ENCODE data around the gene FITM2.

DNA sequence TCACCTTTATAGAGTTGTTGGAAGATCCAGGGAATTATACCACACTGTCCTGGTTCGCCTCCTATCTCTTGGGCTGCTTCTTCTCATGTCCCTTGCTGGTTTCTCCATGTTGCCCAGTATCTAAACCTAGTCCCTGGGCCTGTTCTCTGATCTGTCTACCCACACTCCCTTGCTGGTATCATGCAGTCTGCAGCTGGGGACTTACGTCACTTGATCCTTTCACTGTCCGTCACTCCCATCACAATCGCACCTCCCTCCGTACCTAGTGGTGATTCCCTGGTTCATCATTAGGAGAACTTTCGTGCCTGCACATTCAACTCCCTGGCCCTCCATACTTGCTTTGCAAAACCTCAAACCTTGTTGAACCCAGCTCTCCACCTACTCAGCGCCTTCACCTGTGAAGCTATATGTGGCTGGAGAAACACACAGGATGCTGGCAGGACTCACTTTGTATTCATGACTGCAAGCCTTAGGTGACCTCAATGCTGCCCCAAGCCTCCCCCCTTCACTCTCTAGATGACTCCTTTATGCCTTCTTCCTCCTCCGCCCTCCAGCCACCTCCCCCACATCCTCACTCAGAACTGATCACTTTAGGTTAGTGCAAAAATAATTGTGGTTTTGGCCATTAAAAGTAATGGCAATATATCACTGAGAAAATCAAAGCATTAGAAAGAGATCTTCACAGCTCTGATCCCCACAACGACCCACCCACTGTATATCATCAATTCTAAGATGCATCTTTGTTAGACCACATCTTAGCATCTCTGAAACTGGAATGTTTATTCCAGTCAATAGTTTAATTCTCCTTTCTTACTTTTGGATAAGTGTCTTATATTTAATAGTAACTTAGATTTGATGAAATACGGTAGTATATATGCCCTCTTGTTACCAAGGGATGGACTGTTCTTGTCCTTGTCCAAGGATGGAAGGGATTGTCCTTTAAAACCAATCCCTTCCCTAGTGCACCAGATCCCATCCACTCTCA is 37.5 kb downstream of the FITM2 start:
- TF ChIP-seq EZH2 (IDR thresholded peaks at IDR 0.05; ENCODE audit: insufficient read depth, poor library complexity, severe bottlenecking), result no peak
- no peak for TF ChIP-seq EZH2phosphoT487 (IDR thresholded peaks at IDR 0.05; ENCODE audit: insufficient read depth, low read depth)
